SK-N-MC (cell line): ENCODE data around the gene SFTA2.

Source experiments
- EZH2 ChIP-seq: fragments of 200-600 bp; sonication (generic); IDR thresholded peaks from one replicate; pipeline ENCODE4 v1.6.1; 2017; ENCODE audit warnings: antibody characterized with exemption
- POLR2AphosphoS5 ChIP-seq: IDR thresholded peaks from 2 replicates; pipeline ENCODE4 v1.6.1; 2012; ENCODE audit warnings: mild to moderate bottlenecking, low read depth, low read length, borderline replicate concordance

DNA sequence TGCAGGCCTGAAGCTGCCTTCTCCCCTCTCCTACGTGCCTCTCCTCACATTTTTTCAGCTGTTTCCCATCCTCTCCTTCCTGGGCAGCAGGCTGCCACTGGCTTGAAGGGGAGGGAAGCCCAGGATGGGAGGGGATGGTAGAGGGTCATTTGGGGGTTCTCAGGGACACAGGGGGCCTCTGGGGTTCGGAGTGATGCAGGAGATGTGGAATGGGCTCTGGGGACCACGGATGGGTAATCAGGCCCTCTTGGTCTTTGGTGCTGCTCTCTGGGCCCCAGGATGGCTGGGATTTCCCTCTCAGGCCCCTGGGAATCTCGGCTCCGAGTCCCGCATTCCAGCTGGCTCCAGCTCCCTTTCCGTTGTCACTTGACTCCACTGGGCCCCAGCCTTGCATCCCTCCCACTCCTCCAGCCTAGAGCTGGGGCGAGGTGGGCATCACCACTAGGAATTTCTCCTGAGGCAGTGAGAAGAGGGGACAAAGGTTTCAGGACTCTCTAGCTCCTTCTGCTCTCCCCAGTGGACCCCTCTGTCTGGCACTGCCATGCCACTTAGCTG, 49.7 kb downstream of the SFTA2 start:
- TF ChIP-seq POLR2AphosphoS5 (no peak), EZH2 (no peak)
